HepG2 (cell line): Measurements from ENCODE around the gene FAM193A. TPM values are rescaled to one million over a fixed set of nuclear protein-coding genes. Genes with fewer than 3 reads are reported as not detected.

ENCODE experiments used
- CEBPG ChIP-seq: IDR thresholded peaks from 2 replicates; pipeline ENCODE4 v1.6.1; 2016
- ERF ChIP-seq: IDR thresholded peaks from 2 replicates; pipeline ENCODE4 v1.6.1; 2018; ENCODE audit warnings: missing biosample characterization, missing genetic modification reagents
- FOXJ3 ChIP-seq: sonication (generic); formaldehyde crosslinking; IDR thresholded peaks from 2 replicates; pipeline ENCODE4 v1.4.0; 2020; ENCODE audit warnings: missing genetic modification reagents, mild to moderate bottlenecking, borderline replicate concordance
- HNRNPLL ChIP-seq: fragments of 200-400 bp; formaldehyde crosslinking; IDR thresholded peaks from 2 replicates; pipeline ENCODE4 v1.6.1; 2017; ENCODE audit warnings: mild to moderate bottlenecking, low read depth, low read length; ENCODE audit not compliant: poor library complexity, severe bottlenecking
- MBNL3 ChIP-seq: fragments of 250-450 bp; sonication (Bioruptor Pico); conservative IDR thresholded peaks from 2 replicates; pipeline ENCODE4 v1.8.0; 2022; ENCODE audit warnings: mild to moderate bottlenecking, inconsistent platforms
- MED1 ChIP-seq: sonication (generic); formaldehyde crosslinking; IDR thresholded peaks from 2 replicates; pipeline ENCODE4 v1.4.0; 2020; ENCODE audit warnings: missing genetic modification reagents
- MYC ChIP-seq: sonication (generic); formaldehyde crosslinking; IDR thresholded peaks from 2 replicates; pipeline ENCODE4 v1.9.0; 2021; ENCODE audit warnings: missing genetic modification reagents, borderline replicate concordance
- PBX3 ChIP-seq: sonication (generic); formaldehyde crosslinking; IDR thresholded peaks from 2 replicates; pipeline ENCODE4 v1.8.1; 2023; ENCODE audit warnings: missing genetic modification reagents, inconsistent platforms, borderline replicate concordance
- PHB2 ChIP-seq: fragments of 450-650 bp; IDR thresholded peaks from 2 replicates; pipeline ENCODE4 v1.6.1; 2018; ENCODE audit not compliant: partially characterized antibody
- RXRB ChIP-seq: IDR thresholded peaks from 2 replicates; pipeline ENCODE4 v1.6.1; 2016; ENCODE audit warnings: borderline replicate concordance, missing genetic modification reagents, missing compliant biosample characterization
- THYN1 ChIP-seq: sonication (generic); formaldehyde crosslinking; IDR thresholded peaks from 2 replicates; pipeline ENCODE4 v1.8.1; 2023; ENCODE audit warnings: low read depth, mild to moderate bottlenecking, moderate library complexity, missing genetic modification reagents, borderline replicate concordance
- ZBTB20 ChIP-seq: sonication (generic); formaldehyde crosslinking; IDR thresholded peaks from 2 replicates; pipeline ENCODE4 v1.8.1; 2023; ENCODE audit warnings: missing genetic modification reagents, low read depth, mild to moderate bottlenecking, borderline replicate concordance
- ZNF124 ChIP-seq: sonication (generic); formaldehyde crosslinking; IDR thresholded peaks from 2 replicates; pipeline ENCODE4 v1.4.0; 2020; ENCODE audit warnings: missing genetic modification reagents
- ZNF296 ChIP-seq: sonication (generic); formaldehyde crosslinking; conservative IDR thresholded peaks from 2 replicates; pipeline ENCODE4 v1.5.0; 2020; ENCODE audit warnings: mild to moderate bottlenecking, missing genetic modification reagents
- ZNF430 ChIP-seq: sonication (generic); formaldehyde crosslinking; IDR thresholded peaks from 2 replicates; pipeline ENCODE4 v1.9.0; 2021; ENCODE audit warnings: mild to moderate bottlenecking, missing genetic modification reagents
- ZNF615 ChIP-seq: sonication (generic); formaldehyde crosslinking; IDR thresholded peaks from 2 replicates; pipeline ENCODE4 v1.5.0; 2020; ENCODE audit warnings: mild to moderate bottlenecking, missing genetic modification reagents, borderline replicate concordance
- ZNF83 ChIP-seq: sonication (generic); formaldehyde crosslinking; IDR thresholded peaks from 2 replicates; pipeline ENCODE4 v1.4.0; 2020; ENCODE audit warnings: missing genetic modification reagents, mild to moderate bottlenecking, borderline replicate concordance
- polyA plus RNA-seq, 8 experiments: library from polyadenylated mRNA; depleted of rRNA in 3 of 8; stranded (reverse) in 7 of 8; unstranded in 1 of 8; fragments of >200 nt; fragmentation: Illumina TruSeq in 4 of 8; extraction: Trizol in 4 of 8; gene quantifications; 2 replicates each; pipeline versions ENCODE4 v1.2.1 to v1.2.3, GENCODE V29; 2011 to 2016; ENCODE audit warnings: low read depth in 4 of 8, missing spikeins in 1 of 8, mixed read lengths in 1 of 8; ENCODE audit not compliant: insufficient read depth in 1 of 8
- total RNA-seq, 5 experiments: library from RNA; depleted of rRNA; stranded (reverse); fragments of >200 nt; fragmentation: Illumina TruSeq; extraction: Trizol; gene quantifications; 2 replicates each; pipeline ENCODE4 v1.2.3, GENCODE V29; 2016; ENCODE audit warnings: low read depth in 1 of 5
- TF ChIP-seq, protein P1 (sequence below): sonication (generic); formaldehyde crosslinking; IDR thresholded peaks from 2 replicates; pipeline ENCODE4 v1.5.0; 2020; ENCODE audit warnings: mild to moderate bottlenecking, missing genetic modification reagents
- TF ChIP-seq, protein P2 (sequence below): sonication (generic); formaldehyde crosslinking; IDR thresholded peaks from 2 replicates; pipeline ENCODE4 v1.4.0; 2020; ENCODE audit warnings: mild to moderate bottlenecking, low read depth, missing genetic modification reagents

FAM193A gene
- total and polyA plus RNA-seq, 2 of the 13 experiments (the other 11 are each of a cell fraction or from before 2014, with no cell fraction given) = 5.7 to 8.7 TPM

DNA sequence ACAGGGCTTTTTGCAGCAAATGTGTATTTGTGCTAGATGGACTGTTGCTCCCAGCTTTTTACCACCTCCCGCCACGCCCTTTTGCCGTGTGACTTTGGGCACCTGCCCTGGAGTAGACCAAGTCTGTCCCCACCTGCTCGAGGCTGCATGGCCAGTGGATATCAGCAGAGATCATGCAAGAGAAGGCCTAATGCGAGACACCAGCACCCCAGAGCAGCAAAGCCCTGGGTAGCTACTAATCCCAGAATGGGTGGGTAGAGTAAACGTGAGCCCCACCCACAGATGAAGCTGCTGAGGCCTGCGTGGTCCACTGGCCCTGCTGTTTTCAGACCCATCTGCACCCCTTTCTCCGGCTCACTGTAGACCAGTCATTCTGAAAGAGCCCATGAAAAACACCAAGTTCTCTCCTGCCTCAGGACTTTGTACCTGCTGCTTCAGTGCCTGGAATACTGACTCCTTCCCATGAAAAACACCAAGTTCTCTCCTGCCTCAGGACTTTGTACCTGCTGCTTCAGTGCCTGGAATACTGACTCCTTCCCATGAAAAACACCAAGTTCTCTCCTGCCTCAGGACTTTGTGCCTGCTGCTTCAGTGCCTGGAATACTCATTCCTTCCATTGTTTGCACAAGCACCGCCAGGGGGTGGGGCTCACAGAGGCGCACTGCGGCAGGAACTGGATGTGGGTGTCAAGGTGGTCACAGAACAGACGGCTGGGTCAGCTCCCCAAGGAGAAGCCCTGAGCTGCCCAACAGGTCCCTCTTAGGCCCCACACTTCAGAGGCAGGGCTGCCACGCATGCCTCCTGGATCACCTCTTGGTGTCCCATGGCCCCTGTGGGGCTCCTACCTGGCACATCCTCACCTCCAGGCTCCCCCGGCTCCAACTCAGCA, 224.8 kb downstream of the FAM193A start (continued):
- TF ChIP-seq ERF (CRISPR knock-in tag) (peak; percentile 24; the same call in 1 of the 2 replicates), RXRB (CRISPR knock-in tag) (peak; percentile 69; the same call in 1 of the 2 replicates), HNRNPLL (peak; percentile 43), ZNF615 (CRISPR knock-in tag) (no peak; the same call in 1 of the 2 replicates), MBNL3 (CRISPR knock-in tag) (no peak), THYN1 (no peak), MED1 (CRISPR knock-in tag) (peak; percentile 75), ZNF124 (CRISPR knock-in tag) (no peak), ZNF296 (CRISPR knock-in tag) (peak; percentile 8; the same call in 1 of the 2 replicates), FOXJ3 (peak; percentile 53; the same call in 1 of the 2 replicates), PHB2 (no peak), ZNF430 (peak; percentile 55; the same call in 1 of the 2 replicates), CEBPG (peak; percentile 46; the same call in 1 of the 2 replicates), MYC (peak; percentile 44; the same call in 1 of the 2 replicates), ZNF83 (CRISPR knock-in tag) (no peak), PBX3 (CRISPR knock-in tag) (no peak), ZBTB20 (CRISPR knock-in tag) (no peak)
- TF ChIP-seq, protein P1, sequence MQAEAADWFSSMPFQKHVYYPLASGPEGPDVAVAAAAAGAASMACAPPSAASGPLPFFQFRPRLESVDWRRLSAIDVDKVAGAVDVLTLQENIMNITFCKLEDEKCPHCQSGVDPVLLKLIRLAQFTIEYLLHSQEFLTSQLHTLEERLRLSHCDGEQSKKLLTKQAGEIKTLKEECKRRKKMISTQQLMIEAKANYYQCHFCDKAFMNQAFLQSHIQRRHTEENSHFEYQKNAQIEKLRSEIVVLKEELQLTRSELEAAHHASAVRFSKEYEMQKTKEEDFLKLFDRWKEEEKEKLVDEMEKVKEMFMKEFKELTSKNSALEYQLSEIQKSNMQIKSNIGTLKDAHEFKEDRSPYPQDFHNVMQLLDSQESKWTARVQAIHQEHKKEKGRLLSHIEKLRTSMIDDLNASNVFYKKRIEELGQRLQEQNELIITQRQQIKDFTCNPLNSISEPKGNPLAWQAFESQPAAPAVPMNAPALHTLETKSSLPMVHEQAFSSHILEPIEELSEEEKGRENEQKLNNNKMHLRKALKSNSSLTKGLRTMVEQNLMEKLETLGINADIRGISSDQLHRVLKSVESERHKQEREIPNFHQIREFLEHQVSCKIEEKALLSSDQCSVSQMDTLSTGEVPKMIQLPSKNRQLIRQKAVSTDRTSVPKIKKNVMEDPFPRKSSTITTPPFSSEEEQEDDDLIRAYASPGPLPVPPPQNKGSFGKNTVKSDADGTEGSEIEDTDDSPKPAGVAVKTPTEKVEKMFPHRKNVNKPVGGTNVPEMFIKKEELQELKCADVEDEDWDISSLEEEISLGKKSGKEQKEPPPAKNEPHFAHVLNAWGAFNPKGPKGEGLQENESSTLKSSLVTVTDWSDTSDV (CRISPR knock-in tag) = 0 out of 2 replicates have a peak, but pooled peaks have one; percentile 26
- TF ChIP-seq, protein P2, sequence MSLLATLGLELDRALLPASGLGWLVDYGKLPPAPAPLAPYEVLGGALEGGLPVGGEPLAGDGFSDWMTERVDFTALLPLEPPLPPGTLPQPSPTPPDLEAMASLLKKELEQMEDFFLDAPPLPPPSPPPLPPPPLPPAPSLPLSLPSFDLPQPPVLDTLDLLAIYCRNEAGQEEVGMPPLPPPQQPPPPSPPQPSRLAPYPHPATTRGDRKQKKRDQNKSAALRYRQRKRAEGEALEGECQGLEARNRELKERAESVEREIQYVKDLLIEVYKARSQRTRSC (CRISPR knock-in tag) = no peak
